Adrenal gland (tissue), 5 donors: ENCODE data around the gene EPB41L1.

Source experiments
- POLR2A ChIP-seq, 2 donors: fragments of 450-650 bp; IDR thresholded peaks; one replicate each; pipeline ENCODE4 v1.6.1; 2017; ENCODE audit warnings: antibody characterized with exemption in 2 of 2, mild to moderate bottlenecking in 2 of 2, moderate library complexity in 1 of 2
- TF ChIP-seq, protein P1 (sequence below), 6 experiments: fragments of 450-650 bp in 4 of 6; fragments of 200-600 bp in 2 of 6; sonication (generic) in 1 of 6; IDR thresholded peaks; 1 replicate in 5 of 6; 2 replicates in 1 of 6; pipeline versions ENCODE4 v1.5.1 to v1.8.0; 2016 to 2021; ENCODE audit warnings: antibody characterized with exemption in 6 of 6, mild to moderate bottlenecking in 2 of 6, moderate library complexity in 1 of 6
- donor health status: DM: no; HTN: no; CAD: no.

DNA sequence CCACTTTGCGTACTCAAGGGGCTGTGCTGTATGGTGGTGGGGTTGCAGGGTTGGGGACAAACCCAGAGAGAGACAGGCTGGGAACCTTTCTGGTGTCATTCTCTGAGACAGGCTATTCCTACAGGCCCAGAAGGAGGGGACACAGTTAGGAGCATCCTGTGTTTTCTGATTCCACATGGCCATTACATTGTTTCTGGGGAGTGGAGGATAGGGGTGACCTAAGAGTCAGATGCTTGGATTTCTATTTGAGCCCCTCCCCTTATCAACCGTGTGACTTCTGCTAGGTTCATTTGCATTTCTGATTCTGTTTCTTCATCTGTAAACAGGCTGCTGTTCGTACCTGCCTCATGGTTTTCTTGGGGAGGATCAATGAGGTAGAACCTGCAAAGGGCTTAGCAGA, 29.4 kb upstream of the EPB41L1 start:
- TF ChIP-seq, protein P1, sequence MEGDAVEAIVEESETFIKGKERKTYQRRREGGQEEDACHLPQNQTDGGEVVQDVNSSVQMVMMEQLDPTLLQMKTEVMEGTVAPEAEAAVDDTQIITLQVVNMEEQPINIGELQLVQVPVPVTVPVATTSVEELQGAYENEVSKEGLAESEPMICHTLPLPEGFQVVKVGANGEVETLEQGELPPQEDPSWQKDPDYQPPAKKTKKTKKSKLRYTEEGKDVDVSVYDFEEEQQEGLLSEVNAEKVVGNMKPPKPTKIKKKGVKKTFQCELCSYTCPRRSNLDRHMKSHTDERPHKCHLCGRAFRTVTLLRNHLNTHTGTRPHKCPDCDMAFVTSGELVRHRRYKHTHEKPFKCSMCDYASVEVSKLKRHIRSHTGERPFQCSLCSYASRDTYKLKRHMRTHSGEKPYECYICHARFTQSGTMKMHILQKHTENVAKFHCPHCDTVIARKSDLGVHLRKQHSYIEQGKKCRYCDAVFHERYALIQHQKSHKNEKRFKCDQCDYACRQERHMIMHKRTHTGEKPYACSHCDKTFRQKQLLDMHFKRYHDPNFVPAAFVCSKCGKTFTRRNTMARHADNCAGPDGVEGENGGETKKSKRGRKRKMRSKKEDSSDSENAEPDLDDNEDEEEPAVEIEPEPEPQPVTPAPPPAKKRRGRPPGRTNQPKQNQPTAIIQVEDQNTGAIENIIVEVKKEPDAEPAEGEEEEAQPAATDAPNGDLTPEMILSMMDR (IDR thresholded peaks at IDR 0.05), result no peak
- TF ChIP-seq POLR2A (IDR thresholded peaks at IDR 0.05), result no peak
